HG02798 (cell line): ENCODE data around the gene NYAP1.
"Not testable (repeated sequence)": the region's sequence is repeated elsewhere in the genome, so short reads cannot be mapped to it uniquely, and the experiment has no call there.

Source experiments
- ATAC-seq: cut with Tn5 transposase; IDR thresholded peaks from one replicate; pipeline ENCODE4 v1.9.1; 2021; ENCODE audit warnings: mild to moderate bottlenecking; ENCODE audit not compliant: unreplicated experiment, poor library complexity

The NYAP1 gene

GRCh38 chr7:100481466-100481865, 2.3 kb upstream of the NYAP1 start:
- ATAC-seq, result no peak

- no peak for ATAC-seq
These were observed 1.0 kb upstream of the NYAP1 start for GRCh38 chr7:100482728-100483089.

- peak; percentile 66 for ATAC-seq
These were observed 521 bp upstream of the NYAP1 start for GRCh38 chr7:100483090-100483721.

- no peak for ATAC-seq
These were observed 932 bp downstream of the NYAP1 start for GRCh38 chr7:100484673-100485045.

- no peak for ATAC-seq
These were observed 1.7 kb downstream of the NYAP1 start for GRCh38 chr7:100485471-100485876.

GRCh38 chr7:100486111-100486636, 2.4 kb downstream of the NYAP1 start:
- ATAC-seq, result no peak

GRCh38 chr7:100486753-100487446, 3.2 kb downstream of the NYAP1 start:
- ATAC-seq, result no peak

- no peak for ATAC-seq
These were observed 4.8 kb downstream of the NYAP1 start for GRCh38 chr7:100488333-100489095.

- ATAC-seq, result no peak
These were observed 5.4 kb downstream of the NYAP1 start for GRCh38 chr7:100489121-100489520.

- no peak for ATAC-seq
These were observed 6.1 kb downstream of the NYAP1 start for GRCh38 chr7:100489824-100490223.

GRCh38 chr7:100490483-100491191, 6.9 kb downstream of the NYAP1 start:
- ATAC-seq, result no peak

GRCh38 chr7:100491192-100491578, 7.5 kb downstream of the NYAP1 start:
- no peak for ATAC-seq

- ATAC-seq, result no peak
These were observed 9.2 kb downstream of the NYAP1 start for GRCh38 chr7:100492738-100493475.

- no peak for ATAC-seq
These were observed 9.9 kb downstream of the NYAP1 start for GRCh38 chr7:100493476-100494264.

GRCh38 chr7:100496509-100496908, 12.8 kb downstream of the NYAP1 start:
- ATAC-seq, result no peak

GRCh38 chr7:100500743-100501142, 17.0 kb downstream of the NYAP1 start:
- ATAC-seq, result not testable (repeated sequence)

- ATAC-seq, result not testable (repeated sequence)
These were observed 20.3 kb downstream of the NYAP1 start for GRCh38 chr7:100504031-100504430.

- no peak for ATAC-seq
These were observed 21.3 kb downstream of the NYAP1 start for GRCh38 chr7:100504887-100505611.
